Measurements from ENCODE around the gene FOXF2. TPM values are rescaled to one million over a fixed set of nuclear protein-coding genes. Genes with fewer than 3 reads are reported as not detected.
A peak's percentile ranks its signal among the peaks of the same experiment; 100 is the strongest.

Gene FOXF2
- total RNA-seq, 1 donor from 2014 or later, result 15.7 TPM

- TF ChIP-seq CTCF (IDR thresholded peaks at IDR 0.05), result no peak
- Histone ChIP-seq H3K27ac (peak overlapping the region; percentile 76), H3K36me3 (no peaks in the 10 kb centered on the region), H3K9me3 (no peaks in the 10 kb centered on the region), H3K4me1 (no peaks in the 10 kb centered on the region), H3K4me3 (peak overlapping the region; percentile 52), H3K27me3 (peaks cover 90% of the 10 kb centered on the region)
- intact Hi-C loops (cut with DNase I), result no loop called here
- no peak for ATAC-seq
- no peak for DNase-seq
Measured at GRCh38 chr6:1394514-1395463, 5.4 kb downstream of the FOXF2 start.

- Histone ChIP-seq H3K4me3 (no peak overlapping the region), H3K27ac (peak overlapping the region; percentile 76), H3K9me3 (no peaks in the 10 kb centered on the region), H3K4me1 (no peaks in the 10 kb centered on the region), H3K27me3 (peaks cover 84% of the 10 kb centered on the region), H3K36me3 (no peaks in the 10 kb centered on the region)
- DNase-seq (no peak), ATAC-seq (no peak)
- no peak for TF ChIP-seq CTCF (IDR thresholded peaks at IDR 0.05)
- intact Hi-C loops (cut with DNase I), result no loop called here
Measured at GRCh38 chr6:1395506-1395905, 6.1 kb downstream of the FOXF2 start.

GRCh38 chr6:1395941-1396908, 6.8 kb downstream of the FOXF2 start:
- Histone ChIP-seq H3K4me1 (no peaks in the 10 kb centered on the region), H3K27ac (peak overlapping the region; percentile 58), H3K27me3 (peaks cover 77% of the 10 kb centered on the region), H3K9me3 (no peaks in the 10 kb centered on the region), H3K4me3 (peak overlapping the region; percentile 11), H3K36me3 (no peaks in the 10 kb centered on the region)
- no peak for ATAC-seq
- no peak for DNase-seq
- intact Hi-C loops (cut with DNase I), result no loop called here
- TF ChIP-seq CTCF (IDR thresholded peaks at IDR 0.05), result no peak

- Histone ChIP-seq H3K4me1 (no peaks in the 10 kb centered on the region), H3K9me3 (no peaks in the 10 kb centered on the region), H3K27me3 (peaks cover 68% of the 10 kb centered on the region), H3K4me3 (no peak overlapping the region), H3K36me3 (no peaks in the 10 kb centered on the region), H3K27ac (peak overlapping the region; percentile 58)
- peak; percentile 83 for DNase-seq
- peak; percentile 98 for TF ChIP-seq CTCF (IDR thresholded peaks at IDR 0.05)
- intact Hi-C loops (cut with DNase I), result no loop called here
- ATAC-seq, result peak; percentile 80
Measured at GRCh38 chr6:1396952-1397868, 7.8 kb downstream of the FOXF2 start.

Measured in upper lobe of right lung (tissue), 1 donor.